ENCODE measurements around the gene STIM2.

The STIM2 gene

DNA sequence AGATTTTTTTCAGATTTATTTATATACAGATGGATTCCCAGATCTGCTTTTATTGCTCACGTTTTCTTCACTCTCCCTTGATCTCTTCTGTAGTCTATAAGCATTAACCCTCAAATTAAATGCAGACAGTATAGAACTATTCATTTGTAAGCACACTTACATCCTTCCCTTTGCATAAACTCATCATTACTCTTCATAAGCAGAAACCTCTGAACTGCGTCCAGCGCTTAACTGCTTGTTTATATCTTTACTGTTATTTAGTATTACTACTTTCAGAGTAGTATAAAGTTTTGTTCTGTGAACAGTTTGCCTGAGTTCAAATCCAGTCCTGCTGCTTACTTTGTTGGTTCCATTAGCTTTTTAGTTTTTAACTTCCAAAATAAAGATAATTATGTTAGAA, 132.9 kb downstream of the STIM2 start:
- H3K27me3 Mint-ChIP-seq (ENCODE audit: low read depth) = no peaks in the 10 kb centered on the region
- H3K4me3 Mint-ChIP-seq = no peak overlapping the region
- peaks cover 23% of the 10 kb centered on the region for H3K36me3 Mint-ChIP-seq (ENCODE audit: low read depth)
- peaks cover 17% of the 10 kb centered on the region for H3K4me1 Mint-ChIP-seq (ENCODE audit: low read depth)
- no peaks in the 10 kb centered on the region for H3K9me3 Mint-ChIP-seq
- no peak overlapping the region for H3K27ac Mint-ChIP-seq

DNA sequence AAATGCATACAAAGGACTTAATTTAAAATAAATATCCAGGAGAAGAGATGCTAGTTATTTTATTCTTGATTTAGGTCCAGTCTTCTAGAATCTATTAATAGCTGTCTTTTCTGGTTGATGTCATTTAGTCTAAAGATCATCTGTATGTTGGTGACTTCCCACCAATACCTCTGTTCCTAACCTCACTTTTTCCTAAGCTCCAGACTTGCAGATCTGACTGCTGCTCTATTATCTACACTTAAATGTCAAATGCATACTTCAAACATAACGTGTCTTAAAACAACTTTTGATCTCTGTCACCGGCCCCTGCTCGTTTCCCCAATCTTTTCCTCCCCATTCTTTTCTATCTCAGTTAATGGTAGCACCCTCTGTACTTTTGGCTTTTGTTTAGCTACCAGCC, 133.3 kb downstream of the STIM2 start:
- no peak overlapping the region for H3K27ac Mint-ChIP-seq
- peaks cover 23% of the 10 kb centered on the region for H3K36me3 Mint-ChIP-seq (ENCODE audit: low read depth)
- H3K4me3 Mint-ChIP-seq = no peak overlapping the region
- no peaks in the 10 kb centered on the region for H3K27me3 Mint-ChIP-seq (ENCODE audit: low read depth)
- H3K9me3 Mint-ChIP-seq = no peaks in the 10 kb centered on the region
- peaks cover 17% of the 10 kb centered on the region for H3K4me1 Mint-ChIP-seq (ENCODE audit: low read depth)

DNA sequence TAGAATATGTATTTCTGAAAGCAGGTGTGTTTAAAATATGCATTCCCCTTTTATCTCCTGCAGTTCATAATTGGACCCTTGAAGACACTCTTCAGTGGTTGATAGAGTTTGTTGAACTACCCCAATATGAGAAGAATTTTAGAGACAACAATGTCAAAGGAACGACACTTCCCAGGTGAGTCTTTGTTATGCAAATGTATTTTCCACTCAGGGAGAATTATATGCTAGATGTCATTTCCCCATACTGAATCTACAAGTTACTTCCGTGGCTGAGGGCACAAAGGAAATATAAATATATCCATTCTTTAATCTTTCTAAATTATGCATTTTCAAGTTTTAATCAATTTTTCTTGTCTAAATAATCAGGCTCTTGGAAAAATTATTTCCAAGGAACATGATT, 134.7 kb downstream of the STIM2 start:
- H3K4me3 Mint-ChIP-seq = no peak overlapping the region
- peak overlapping the region; percentile 11 for H3K27ac Mint-ChIP-seq
- no peaks in the 10 kb centered on the region for H3K27me3 Mint-ChIP-seq (ENCODE audit: low read depth)
- no peaks in the 10 kb centered on the region for H3K9me3 Mint-ChIP-seq
- H3K4me1 Mint-ChIP-seq (ENCODE audit: low read depth) = peaks cover 17% of the 10 kb centered on the region
- peaks cover 20% of the 10 kb centered on the region for H3K36me3 Mint-ChIP-seq (ENCODE audit: low read depth)

DNA sequence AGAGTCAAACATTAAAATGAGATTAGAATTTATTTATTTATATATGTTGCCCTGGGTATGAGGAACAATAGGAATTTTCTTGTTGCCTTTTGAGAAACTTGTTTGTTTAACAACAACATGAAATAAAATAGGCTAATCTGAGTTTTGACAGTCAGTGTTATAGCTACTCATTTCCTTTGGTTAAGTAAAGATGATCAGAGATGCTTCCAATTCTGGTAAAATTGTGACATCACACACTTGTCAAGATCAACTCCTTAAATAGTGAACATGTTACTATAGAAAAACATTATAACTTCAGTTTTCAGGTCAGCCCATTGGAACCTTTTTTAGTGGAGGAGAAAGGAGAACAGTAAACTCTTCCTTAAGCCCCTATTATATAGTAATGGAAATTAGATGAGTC, 136.1 kb downstream of the STIM2 start:
- Mint-ChIP-seq H3K27ac (peak overlapping the region; percentile 23), H3K9me3 (no peaks in the 10 kb centered on the region)

DNA sequence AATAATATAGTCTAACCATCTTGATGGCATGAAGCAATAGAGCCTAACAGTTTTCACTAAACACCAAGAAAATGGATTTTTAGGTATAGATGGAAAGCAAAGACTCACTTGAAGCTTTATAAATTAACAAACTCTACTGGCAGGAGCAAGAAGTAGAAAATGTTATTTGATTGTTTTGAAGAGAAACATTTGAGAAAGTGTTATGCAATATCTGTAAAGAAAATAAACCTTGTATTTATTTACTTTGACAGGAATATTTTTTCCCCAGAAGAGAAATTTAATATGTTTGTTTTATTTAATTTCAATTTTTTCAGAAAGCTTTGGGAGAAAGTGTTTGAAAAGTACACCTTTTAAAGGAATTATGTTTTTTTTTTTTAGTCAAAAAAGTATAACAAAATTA, 139.0 kb downstream of the STIM2 start:
- Mint-ChIP-seq H3K27me3 (ENCODE audit: low read depth) (no peaks in the 10 kb centered on the region), H3K27ac (no peak overlapping the region), H3K9me3 (no peaks in the 10 kb centered on the region), H3K4me3 (no peak overlapping the region), H3K4me1 (ENCODE audit: low read depth) (peaks cover 31% of the 10 kb centered on the region), H3K36me3 (ENCODE audit: low read depth) (peaks cover 20% of the 10 kb centered on the region)

More for the DNA sequence above, 136.1 kb downstream of the STIM2 start:
- H3K36me3 Mint-ChIP-seq (ENCODE audit: low read depth) = peaks cover 14% of the 10 kb centered on the region
- no peak overlapping the region for H3K4me3 Mint-ChIP-seq
- H3K4me1 Mint-ChIP-seq (ENCODE audit: low read depth) = peaks cover 15% of the 10 kb centered on the region
- no peaks in the 10 kb centered on the region for H3K27me3 Mint-ChIP-seq (ENCODE audit: low read depth)

DNA sequence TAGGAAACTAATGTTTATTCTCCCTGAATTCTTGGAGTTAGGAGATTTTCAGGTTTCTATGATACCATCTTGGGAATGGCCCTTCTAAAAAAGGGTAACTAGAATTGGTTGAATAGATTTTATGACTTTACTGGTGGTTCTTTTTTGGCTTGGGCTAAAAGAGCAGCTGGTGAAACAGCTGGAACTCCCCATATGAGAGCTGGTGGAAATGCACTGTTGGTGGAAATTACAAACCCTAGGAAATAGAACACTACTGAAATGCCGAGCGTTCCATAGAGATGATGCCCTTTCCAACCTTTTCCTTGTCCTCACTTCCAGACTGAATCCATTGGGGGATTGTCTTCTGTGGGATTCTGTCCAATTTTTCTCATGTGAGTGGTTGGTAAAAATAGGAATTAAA, 139.5 kb downstream of the STIM2 start:
- H3K36me3 Mint-ChIP-seq (ENCODE audit: low read depth) = peaks cover 20% of the 10 kb centered on the region
- H3K4me3 Mint-ChIP-seq = no peak overlapping the region
- no peak overlapping the region for H3K27ac Mint-ChIP-seq
- no peaks in the 10 kb centered on the region for H3K27me3 Mint-ChIP-seq (ENCODE audit: low read depth)
- no peaks in the 10 kb centered on the region for H3K9me3 Mint-ChIP-seq
- peaks cover 30% of the 10 kb centered on the region for H3K4me1 Mint-ChIP-seq (ENCODE audit: low read depth)

DNA sequence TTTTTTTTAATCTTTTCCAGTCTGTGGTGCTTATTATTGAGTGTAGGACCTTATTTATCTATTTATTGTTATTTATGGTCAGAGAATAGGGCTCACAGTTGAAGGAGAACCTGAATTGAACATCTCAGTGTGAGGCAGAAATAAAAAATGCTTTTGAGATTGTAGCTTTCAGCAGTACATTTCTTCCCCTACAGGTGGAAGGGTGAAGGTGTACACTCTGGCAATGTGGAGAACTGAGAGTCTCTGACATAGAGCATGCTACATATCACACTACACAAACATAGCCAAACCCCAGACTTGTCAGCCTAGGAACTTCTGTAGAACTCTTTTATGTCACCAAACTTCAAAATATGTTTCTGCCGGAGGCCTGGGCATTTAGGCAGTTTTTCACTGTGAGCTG, 140.2 kb downstream of the STIM2 start:
- H3K4me3 Mint-ChIP-seq = no peak overlapping the region
- no peaks in the 10 kb centered on the region for H3K9me3 Mint-ChIP-seq
- H3K4me1 Mint-ChIP-seq (ENCODE audit: low read depth) = peaks cover 28% of the 10 kb centered on the region
- peaks cover 16% of the 10 kb centered on the region for H3K36me3 Mint-ChIP-seq (ENCODE audit: low read depth)
- no peak overlapping the region for H3K27ac Mint-ChIP-seq
- H3K27me3 Mint-ChIP-seq (ENCODE audit: low read depth) = no peaks in the 10 kb centered on the region

DNA sequence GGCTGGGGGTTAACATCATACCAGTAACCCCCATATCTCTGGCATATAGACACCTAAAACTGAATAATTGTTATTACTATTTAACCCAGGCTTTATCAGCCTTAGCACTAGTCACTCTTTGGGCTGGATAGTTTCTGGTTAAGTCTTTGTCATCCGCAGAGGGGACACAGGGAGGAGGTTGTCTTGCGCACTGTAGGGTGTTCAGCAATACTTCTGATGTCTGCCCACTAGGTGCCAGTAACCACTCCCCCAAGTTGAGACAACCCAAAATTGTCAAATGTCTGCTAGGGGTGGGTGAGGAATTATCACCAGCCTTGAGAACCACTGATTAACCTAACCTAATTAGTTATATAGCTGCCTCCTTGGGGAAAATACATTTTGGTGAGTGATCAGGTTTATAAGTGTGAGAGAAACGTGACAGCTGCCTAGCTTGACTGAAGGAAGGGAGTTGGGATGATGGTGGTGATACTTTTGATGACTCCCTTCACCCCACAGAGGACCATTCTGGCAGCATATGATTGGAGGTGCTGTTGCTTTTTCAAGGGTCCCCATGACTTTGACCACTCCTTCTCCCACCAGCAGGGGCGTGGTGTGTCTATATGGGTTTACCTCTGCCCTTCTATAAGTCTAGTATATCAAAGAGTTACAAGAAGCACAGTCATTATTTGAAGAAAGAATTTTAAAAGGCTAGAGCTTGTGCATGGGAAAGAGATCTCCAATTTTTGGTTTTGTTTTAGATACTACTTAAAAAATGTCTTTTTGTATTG, 140.9 kb downstream of the STIM2 start:
- Mint-ChIP-seq H3K4me1 (ENCODE audit: low read depth) (peaks cover 30% of the 10 kb centered on the region), H3K9me3 (no peaks in the 10 kb centered on the region), H3K36me3 (ENCODE audit: low read depth) (peaks cover 16% of the 10 kb centered on the region), H3K4me3 (no peak overlapping the region), H3K27me3 (ENCODE audit: low read depth) (no peaks in the 10 kb centered on the region), H3K27ac (no peak overlapping the region)

DNA sequence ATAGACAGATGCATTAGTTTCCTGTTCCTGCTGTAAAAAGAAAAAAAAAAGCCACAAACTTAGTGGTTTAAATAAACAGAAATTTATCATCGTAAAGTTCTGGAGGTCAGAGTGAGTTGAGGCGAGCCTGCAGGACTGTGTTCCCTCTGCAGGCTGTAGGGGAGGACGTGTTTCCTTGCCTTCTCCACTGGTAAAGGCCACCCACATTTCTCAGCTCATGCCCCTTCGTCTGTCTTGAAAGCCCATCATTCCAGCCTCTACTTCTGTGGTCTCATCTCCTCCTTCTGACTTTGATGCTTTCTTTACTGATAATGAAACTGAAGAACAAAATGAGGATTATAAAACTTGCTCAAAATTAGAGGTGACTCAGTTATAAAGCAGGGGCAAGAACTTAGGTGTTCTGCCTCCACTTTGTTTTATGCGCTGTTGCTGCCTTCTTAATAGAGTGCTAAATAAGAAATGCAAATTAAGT, 143.0 kb downstream of the STIM2 start:
- Mint-ChIP-seq H3K9me3 (no peaks in the 10 kb centered on the region), H3K27ac (peak overlapping the region; percentile 23), H3K4me1 (ENCODE audit: low read depth) (peaks cover 25% of the 10 kb centered on the region), H3K36me3 (ENCODE audit: low read depth) (peaks cover 14% of the 10 kb centered on the region), H3K27me3 (ENCODE audit: low read depth) (no peaks in the 10 kb centered on the region), H3K4me3 (no peak overlapping the region)

DNA sequence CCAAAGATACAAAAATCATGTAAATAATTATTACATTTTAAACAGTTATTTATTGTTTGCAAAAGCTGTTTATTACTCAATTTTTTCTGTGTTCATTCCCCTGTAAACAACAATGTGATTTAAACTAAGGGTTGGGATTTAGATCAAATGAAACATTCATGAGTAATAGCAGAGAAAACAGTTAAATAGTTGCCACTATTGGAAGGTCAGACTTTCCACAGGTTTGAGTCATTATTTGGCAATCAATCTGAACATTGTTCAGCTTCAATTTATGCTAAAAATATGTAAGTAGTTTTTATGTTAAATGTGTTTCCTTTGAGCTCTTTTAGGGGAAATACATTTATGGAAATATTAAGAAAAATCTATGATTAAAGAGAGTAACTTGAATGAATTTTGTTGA, 144.9 kb downstream of the STIM2 start:
- Mint-ChIP-seq H3K4me1 (ENCODE audit: low read depth) (peaks cover 28% of the 10 kb centered on the region), H3K27ac (no peak overlapping the region), H3K27me3 (ENCODE audit: low read depth) (no peaks in the 10 kb centered on the region)

DNA sequence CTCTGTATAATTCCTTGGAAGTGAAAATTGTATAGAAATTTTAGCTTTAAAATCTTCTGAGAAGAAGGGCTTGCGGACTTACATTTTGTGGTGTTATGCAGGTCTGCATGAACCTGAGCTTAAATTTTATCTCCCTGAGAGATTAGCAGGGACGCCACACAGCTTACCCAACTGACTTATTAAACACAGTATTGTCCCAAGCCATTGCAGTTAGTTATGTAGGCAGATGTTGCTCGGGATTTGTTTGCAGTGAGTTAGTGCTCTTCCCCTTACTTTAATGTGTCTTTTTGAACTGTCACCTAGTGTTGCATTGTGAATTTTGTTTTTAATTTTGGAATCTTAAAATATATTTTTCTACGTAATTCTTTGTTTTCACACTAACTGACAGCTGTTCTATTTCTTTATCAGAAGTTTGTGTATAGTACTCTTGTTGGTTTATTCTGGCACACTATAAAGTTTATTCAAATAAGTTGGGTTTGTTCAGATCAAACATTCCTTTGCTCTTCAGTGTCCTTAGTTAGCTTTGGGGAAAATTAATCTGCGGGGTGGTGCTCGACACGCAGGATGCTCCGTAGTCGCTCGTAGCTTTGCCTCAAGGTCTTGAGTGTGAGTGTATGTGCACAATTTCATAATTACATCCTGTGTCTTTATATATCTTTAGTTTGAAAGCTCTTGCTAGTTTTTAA, 145.4 kb downstream of the STIM2 start:
- Mint-ChIP-seq H3K4me3 (no peak overlapping the region), H3K27me3 (ENCODE audit: low read depth) (no peaks in the 10 kb centered on the region), H3K27ac (no peak overlapping the region), H3K4me1 (ENCODE audit: low read depth) (peaks cover 26% of the 10 kb centered on the region), H3K9me3 (no peaks in the 10 kb centered on the region), H3K36me3 (ENCODE audit: low read depth) (peaks cover 15% of the 10 kb centered on the region)

More for the DNA sequence above, 144.9 kb downstream of the STIM2 start:
- Mint-ChIP-seq H3K36me3 (ENCODE audit: low read depth) (peaks cover 15% of the 10 kb centered on the region), H3K9me3 (no peaks in the 10 kb centered on the region), H3K4me3 (no peak overlapping the region)

DNA sequence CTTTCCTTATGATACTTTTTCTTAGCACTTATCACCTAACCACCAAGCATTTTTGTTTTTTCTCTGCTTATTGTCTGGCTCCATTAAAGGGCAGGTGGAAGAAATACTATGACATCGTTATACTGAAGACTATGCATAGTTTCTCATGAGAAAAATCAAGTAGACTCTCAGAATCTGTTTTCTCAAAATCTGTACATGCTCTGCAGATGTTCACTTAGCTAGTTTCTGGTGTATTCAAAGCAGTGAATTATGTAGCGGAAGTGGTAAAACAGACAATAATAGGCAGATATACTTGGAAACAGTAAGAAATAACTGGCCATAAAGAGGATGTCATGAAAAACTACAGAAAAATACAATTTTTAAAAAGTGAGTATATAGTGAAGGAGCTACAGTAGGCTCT, 146.0 kb downstream of the STIM2 start:
- peaks cover 26% of the 10 kb centered on the region for H3K4me1 Mint-ChIP-seq (ENCODE audit: low read depth)
- peaks cover 18% of the 10 kb centered on the region for H3K36me3 Mint-ChIP-seq (ENCODE audit: low read depth)
- H3K27me3 Mint-ChIP-seq (ENCODE audit: low read depth) = no peaks in the 10 kb centered on the region
- no peak overlapping the region for H3K27ac Mint-ChIP-seq
- H3K9me3 Mint-ChIP-seq = no peaks in the 10 kb centered on the region
- H3K4me3 Mint-ChIP-seq = no peak overlapping the region

DNA sequence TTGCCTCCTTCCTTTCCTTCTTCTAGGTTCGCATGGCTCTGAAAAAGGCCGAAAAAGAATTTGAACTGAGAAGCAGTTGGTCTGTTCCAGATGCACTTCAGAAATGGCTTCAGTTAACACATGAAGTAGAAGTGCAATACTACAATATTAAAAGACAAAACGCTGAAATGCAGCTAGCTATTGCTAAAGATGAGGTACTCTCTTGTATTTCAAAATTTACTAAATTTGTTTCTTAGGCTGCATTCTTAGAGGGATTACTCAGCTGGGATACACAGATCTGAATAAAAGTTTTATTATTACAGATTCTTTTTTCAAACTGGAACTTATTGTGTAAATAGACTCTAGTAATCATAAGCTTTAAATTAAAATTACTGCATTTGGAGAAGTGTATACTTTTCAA, 146.9 kb downstream of the STIM2 start:
- H3K4me1 Mint-ChIP-seq (ENCODE audit: low read depth) = peaks cover 26% of the 10 kb centered on the region
- H3K9me3 Mint-ChIP-seq = no peaks in the 10 kb centered on the region
- H3K4me3 Mint-ChIP-seq = no peak overlapping the region
- no peaks in the 10 kb centered on the region for H3K27me3 Mint-ChIP-seq (ENCODE audit: low read depth)
- no peak overlapping the region for H3K27ac Mint-ChIP-seq
- H3K36me3 Mint-ChIP-seq (ENCODE audit: low read depth) = peaks cover 18% of the 10 kb centered on the region

DNA sequence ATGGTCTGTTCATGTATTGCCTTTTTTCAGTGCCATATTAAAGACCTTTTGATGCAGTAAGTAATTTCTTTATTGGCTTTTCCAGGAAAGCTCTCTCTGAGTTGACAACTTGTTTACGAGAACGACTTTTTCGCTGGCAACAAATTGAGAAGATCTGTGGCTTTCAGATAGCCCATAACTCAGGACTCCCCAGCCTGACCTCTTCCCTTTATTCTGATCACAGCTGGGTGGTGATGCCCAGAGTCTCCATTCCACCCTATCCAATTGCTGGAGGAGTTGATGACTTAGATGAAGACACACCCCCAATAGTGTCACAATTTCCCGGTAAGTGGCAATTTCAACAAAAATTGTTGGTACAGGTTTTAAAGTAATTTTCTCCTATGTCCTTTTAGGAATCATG, 148.0 kb downstream of the STIM2 start:
- Mint-ChIP-seq H3K9me3 (no peaks in the 10 kb centered on the region), H3K4me3 (no peak overlapping the region), H3K4me1 (ENCODE audit: low read depth) (peaks cover 18% of the 10 kb centered on the region), H3K36me3 (ENCODE audit: low read depth) (peaks cover 18% of the 10 kb centered on the region), H3K27me3 (ENCODE audit: low read depth) (no peaks in the 10 kb centered on the region), H3K27ac (no peak overlapping the region)

DNA sequence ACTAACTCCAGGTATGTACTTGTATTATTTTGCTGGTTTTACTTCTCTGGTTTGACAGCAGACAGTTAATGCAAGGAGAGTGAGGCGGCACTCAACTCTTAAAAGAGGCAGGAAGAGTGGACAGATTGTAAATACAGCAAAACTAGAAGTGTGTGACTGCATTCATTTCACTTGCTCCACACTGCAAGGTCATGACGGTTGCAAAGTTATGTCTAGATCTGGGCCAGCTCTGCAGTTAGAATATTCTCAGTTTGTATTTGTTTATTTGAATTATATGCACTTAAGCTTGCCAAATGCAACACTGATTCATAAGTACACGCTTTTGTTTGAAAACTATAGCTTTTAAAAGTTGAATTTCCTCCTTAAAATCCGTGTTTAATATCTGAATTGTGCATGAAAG, 148.9 kb downstream of the STIM2 start:
- no peaks in the 10 kb centered on the region for H3K27me3 Mint-ChIP-seq (ENCODE audit: low read depth)

More for the DNA sequence above, 148.9 kb downstream of the STIM2 start:
- Mint-ChIP-seq H3K9me3 (no peaks in the 10 kb centered on the region), H3K27ac (no peak overlapping the region), H3K4me3 (no peak overlapping the region), H3K4me1 (ENCODE audit: low read depth) (peaks cover 9% of the 10 kb centered on the region), H3K36me3 (ENCODE audit: low read depth) (peaks cover 13% of the 10 kb centered on the region)

Measured in T-helper 1 cell treated with Interleukin-12 subunit alpha and Interleukin-12 subunit beta and Interleukin-4 antibody, amounts not matched to agents 30 μg/mL and 1 μg/mL, for 36 hours (primary cell).